ENCODE measurements around the gene EPHX1. TPM values are rescaled to one million over a fixed set of nuclear protein-coding genes. Genes with fewer than 3 reads are reported as not detected.
"Not testable (repeated sequence)": the region's sequence is repeated elsewhere in the genome, so short reads cannot be mapped to it uniquely, and the experiment has no call there.

Gene EPHX1
- total RNA-seq, 4 donors from 2014 or later = 59.0 to 136 (median 85.6) TPM

GRCh38 chr1:225812488-225813213, 2.7 kb downstream of the EPHX1 start:
- intact Hi-C loops (cut with DNase I) = no loop called here
- WGBS = 71% methylated on average over 2 of the region's 8 CpGs
- Histone ChIP-seq H3K9me3 (no peaks in the 10 kb centered on the region), H3K4me3 (peak overlapping the region in 2 of 4 donors; percentile 6 to 31), H3K27ac (replicated peaks in 1 of 4) (peak overlapping the region; percentile 84 to 89 (median 86)), H3K27me3 (no peaks in the 10 kb centered on the region), H3K4me1 (peaks cover 68 to 81% (median 76%) of the 10 kb centered on the region in 4 donors), H3K36me3 (no peaks in the 10 kb centered on the region)
- no peak for DNase-seq (ENCODE audit: extremely low spot score)
- TF ChIP-seq POLR2A (IDR thresholded peaks at IDR 0.05; ENCODE audit: low read depth) (no peak), POLR2AphosphoS5 (IDR thresholded peaks at IDR 0.05) (no peak), EP300 (IDR thresholded peaks at IDR 0.05) (no peak)
- TF ChIP-seq, protein P1, sequence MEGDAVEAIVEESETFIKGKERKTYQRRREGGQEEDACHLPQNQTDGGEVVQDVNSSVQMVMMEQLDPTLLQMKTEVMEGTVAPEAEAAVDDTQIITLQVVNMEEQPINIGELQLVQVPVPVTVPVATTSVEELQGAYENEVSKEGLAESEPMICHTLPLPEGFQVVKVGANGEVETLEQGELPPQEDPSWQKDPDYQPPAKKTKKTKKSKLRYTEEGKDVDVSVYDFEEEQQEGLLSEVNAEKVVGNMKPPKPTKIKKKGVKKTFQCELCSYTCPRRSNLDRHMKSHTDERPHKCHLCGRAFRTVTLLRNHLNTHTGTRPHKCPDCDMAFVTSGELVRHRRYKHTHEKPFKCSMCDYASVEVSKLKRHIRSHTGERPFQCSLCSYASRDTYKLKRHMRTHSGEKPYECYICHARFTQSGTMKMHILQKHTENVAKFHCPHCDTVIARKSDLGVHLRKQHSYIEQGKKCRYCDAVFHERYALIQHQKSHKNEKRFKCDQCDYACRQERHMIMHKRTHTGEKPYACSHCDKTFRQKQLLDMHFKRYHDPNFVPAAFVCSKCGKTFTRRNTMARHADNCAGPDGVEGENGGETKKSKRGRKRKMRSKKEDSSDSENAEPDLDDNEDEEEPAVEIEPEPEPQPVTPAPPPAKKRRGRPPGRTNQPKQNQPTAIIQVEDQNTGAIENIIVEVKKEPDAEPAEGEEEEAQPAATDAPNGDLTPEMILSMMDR (IDR thresholded peaks at IDR 0.05) = no peak

GRCh38 chr1:225813214-225813964, 3.5 kb downstream of the EPHX1 start:
- H3K4me3 ChIP-seq = peak overlapping the region in 2 of 4 donors; percentile 6 to 31

GRCh38 chr1:225814381-225814780, 4.5 kb downstream of the EPHX1 start:
- no peak for DNase-seq (ENCODE audit: extremely low spot score)
- WGBS = 49% methylated on average over 6 of the region's 7 CpGs

More at GRCh38 chr1:225813214-225813964, 3.5 kb downstream of the EPHX1 start:
- Histone ChIP-seq H3K36me3 (no peaks in the 10 kb centered on the region), H3K27me3 (no peaks in the 10 kb centered on the region), H3K4me1 (peaks cover 75 to 89% (median 83%) of the 10 kb centered on the region in 4 donors), H3K9me3 (no peaks in the 10 kb centered on the region), H3K27ac (replicated peaks in 1 of 4) (peak overlapping the region; percentile 84 to 89 (median 86))
- no peak for TF ChIP-seq EP300 (IDR thresholded peaks at IDR 0.05)
- peak; percentile 61 to 70 for TF ChIP-seq POLR2AphosphoS5 (IDR thresholded peaks at IDR 0.05)
- intact Hi-C loops (cut with DNase I) = no loop called here
- DNase-seq (ENCODE audit: extremely low spot score) = no peak
- 59% methylated on average over 8 of the region's 10 CpGs for WGBS

DNA sequence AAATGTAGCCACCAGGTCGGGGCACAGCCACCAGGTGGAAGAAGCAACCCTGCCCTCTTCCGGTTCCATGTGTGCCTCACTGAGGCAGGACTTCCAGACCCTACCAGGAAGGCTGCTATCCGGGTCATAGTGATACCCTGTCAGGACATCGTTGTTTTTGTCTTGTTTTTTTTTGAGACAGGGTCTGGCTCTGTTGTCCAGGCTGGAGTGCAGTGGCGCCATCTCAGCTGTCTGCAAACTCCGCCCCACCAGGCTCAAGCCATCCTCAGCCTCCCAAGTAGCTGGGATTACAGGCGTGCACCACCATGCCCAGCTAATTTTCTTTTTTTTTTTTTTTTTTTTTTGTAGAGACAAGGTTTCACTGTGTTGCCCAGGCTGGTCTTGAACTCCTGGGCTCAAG, 5.2 kb downstream of the EPHX1 start:
- intact Hi-C loops (cut with DNase I); H3K9me3 ChIP-seq; H3K4me3 ChIP-seq; H3K36me3 ChIP-seq; H3K27me3 ChIP-seq; DNase-seq (ENCODE audit: extremely low spot score): not testable (repeated sequence)
- H3K4me1 ChIP-seq = peaks cover 84 to 96% (median 92%) of the 10 kb centered on the region in 4 donors
- 81% methylated on average over 7 of the region's 7 CpGs for WGBS
- peak overlapping the region; percentile 84 to 89 (median 87) for H3K27ac ChIP-seq (replicated peaks in 1 of 4)

More at GRCh38 chr1:225814381-225814780, 4.5 kb downstream of the EPHX1 start:
- no peaks in the 10 kb centered on the region for H3K36me3 ChIP-seq
- TF ChIP-seq POLR2AphosphoS5 (IDR thresholded peaks at IDR 0.05) (no peak), EP300 (IDR thresholded peaks at IDR 0.05) (no peak), POLR2A (IDR thresholded peaks at IDR 0.05; ENCODE audit: low read depth) (no peak)
- TF ChIP-seq, protein P1 (IDR thresholded peaks at IDR 0.05) = no peak
- no peaks in the 10 kb centered on the region for H3K9me3 ChIP-seq
- no peak overlapping the region for H3K4me3 ChIP-seq
- intact Hi-C loops (cut with DNase I) = no loop called here
- H3K27me3 ChIP-seq = no peaks in the 10 kb centered on the region
- H3K27ac ChIP-seq (replicated peaks in 1 of 4) = peak overlapping the region; percentile 84 to 89 (median 86)
- peaks cover 81 to 94% (median 88%) of the 10 kb centered on the region in 4 donors for H3K4me1 ChIP-seq

DNA sequence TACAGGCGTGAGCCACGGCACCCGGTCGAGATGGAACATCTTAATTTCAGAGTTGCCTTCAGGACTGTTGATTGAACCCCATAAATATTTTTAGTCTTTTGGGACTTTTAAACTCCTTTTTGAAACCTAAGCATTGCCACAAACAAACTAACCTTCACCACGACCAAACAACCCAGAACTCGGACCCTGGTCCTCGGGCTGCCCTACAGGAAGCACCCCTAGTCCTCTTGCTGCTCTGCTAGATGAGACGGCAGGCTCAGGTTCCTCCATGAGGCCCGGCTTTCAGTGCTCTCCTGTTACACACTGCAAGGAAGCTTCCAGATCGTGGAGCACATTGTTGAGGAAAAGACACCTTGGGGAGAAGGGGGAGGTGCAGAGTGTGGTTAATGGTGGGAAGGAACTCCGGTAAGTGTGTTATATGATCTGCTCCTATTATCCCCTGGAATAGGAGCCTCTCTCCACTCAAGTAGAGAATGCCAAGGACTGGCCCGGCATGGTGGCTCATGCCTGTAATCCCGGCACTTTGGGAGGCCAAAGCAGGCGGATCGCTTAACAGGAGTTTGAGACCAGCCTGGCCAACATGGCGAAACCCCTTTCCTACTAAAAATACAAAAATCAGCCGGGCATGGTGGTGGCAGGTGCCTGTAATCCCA, 5.7 kb downstream of the EPHX1 start:
- Histone ChIP-seq H3K9me3 (no peaks in the 10 kb centered on the region), H3K4me1 (peaks cover 84 to 98% (median 96%) of the 10 kb centered on the region in 4 donors), H3K4me3 (no peak overlapping the region), H3K36me3 (no peaks in the 10 kb centered on the region), H3K27ac (replicated peaks in 1 of 4) (peak overlapping the region; percentile 85 to 92 (median 90)), H3K27me3 (no peaks in the 10 kb centered on the region)
- intact Hi-C loops (cut with DNase I) = no loop called here
- TF ChIP-seq, protein P1 (IDR thresholded peaks at IDR 0.05) = no peak
- TF ChIP-seq POLR2AphosphoS5 (IDR thresholded peaks at IDR 0.05) (no peak), POLR2A (IDR thresholded peaks at IDR 0.05; ENCODE audit: low read depth) (no peak), EP300 (IDR thresholded peaks at IDR 0.05) (no peak)
- no peak for DNase-seq (ENCODE audit: extremely low spot score)
- 94% methylated on average over 16 of the region's 17 CpGs for WGBS
